ENCODE results near the gene ZNF791. TPM values are rescaled to one million over a fixed set of nuclear protein-coding genes. Genes with fewer than 3 reads are reported as not detected.
"Not testable (repeated sequence)": the region's sequence is repeated elsewhere in the genome, so short reads cannot be mapped to it uniquely, and the experiment has no call there.

Gene ZNF791
- total and polyA plus RNA-seq, 8 donors, result 4.7 to 33.0 (median 18.4) TPM

- no peak overlapping the region for H3K27ac ChIP-seq
- no peak for TF ChIP-seq POLR2A (IDR thresholded peaks at IDR 0.05)
- TF ChIP-seq CTCF (IDR thresholded peaks at IDR 0.05), result no peak
- no peak for TF ChIP-seq POLR2AphosphoS5 (IDR thresholded peaks at IDR 0.05)
- TF ChIP-seq EP300 (IDR thresholded peaks at IDR 0.05), result no peak
- H3K4me1 ChIP-seq, result peaks cover 8 to 27% (median 19%) of the 10 kb centered on the region in 4 donors
- 92 to 100% (median 95%) methylated on average over 1 of the region's 1 CpG for WGBS, 5 donors
- H3K9me3 ChIP-seq, result no peaks in the 10 kb centered on the region
- peaks cover 11 to 69% (median 61%) of the 10 kb centered on the region in 4 donors for H3K36me3 ChIP-seq
- no peak for DNase-seq
- intact Hi-C loops (cut with DNase I; ENCODE audit: low total_unique reads), result no loop called here
- no peaks in the 10 kb centered on the region for H3K27me3 ChIP-seq
- H3K4me3 ChIP-seq, result no peak overlapping the region
These were observed 3.9 kb upstream of the ZNF791 start for GRCh38 chr19:12606796-12607195.

DNA sequence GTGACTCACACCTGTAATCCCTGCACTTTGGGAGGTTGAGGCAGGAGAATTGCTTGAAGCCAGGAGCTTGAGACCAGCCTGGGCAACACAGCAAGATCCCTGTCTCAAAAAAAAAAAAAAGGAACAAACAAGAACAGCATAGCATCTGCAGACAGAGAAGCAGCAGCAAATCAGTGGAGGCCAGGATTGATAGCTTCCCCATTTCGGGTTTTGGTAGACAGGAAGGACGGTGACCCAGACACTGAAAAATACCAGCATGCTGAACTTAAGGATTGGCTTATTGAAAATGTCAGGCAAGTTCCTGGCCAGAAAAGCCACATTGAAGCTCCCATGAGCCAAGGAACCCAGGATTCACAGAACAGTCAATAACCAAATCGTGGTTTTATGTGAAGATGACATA, 3.1 kb upstream of the ZNF791 start:
- Histone ChIP-seq H3K4me1 (peaks cover 16 to 36% (median 27%) of the 10 kb centered on the region in 4 donors), H3K9me3 (no peaks in the 10 kb centered on the region), H3K36me3 (peaks cover 8 to 69% (median 56%) of the 10 kb centered on the region in 4 donors), H3K27ac (no peak overlapping the region), H3K27me3 (no peaks in the 10 kb centered on the region), H3K4me3 (no peak overlapping the region)
- WGBS, 5 donors, result 86 to 98% (median 92%) methylated on average over 3 of the region's 3 CpGs
- intact Hi-C loops (cut with DNase I; ENCODE audit: low total_unique reads), result no loop called here
- DNase-seq, result no peak
- TF ChIP-seq POLR2A (IDR thresholded peaks at IDR 0.05) (no peak), POLR2AphosphoS5 (IDR thresholded peaks at IDR 0.05) (no peak), EP300 (IDR thresholded peaks at IDR 0.05) (no peak), CTCF (IDR thresholded peaks at IDR 0.05) (no peak)

- 0 to 1% (median 0%) methylated on average over 10 of the region's 10 CpGs for WGBS, 5 donors
- H3K27ac ChIP-seq, result peak overlapping the region; percentile 91 to 100 (median 99)
- no peaks in the 10 kb centered on the region for H3K27me3 ChIP-seq
- peak; percentile 44 to 55 (median 49) for TF ChIP-seq POLR2AphosphoS5 (IDR thresholded peaks at IDR 0.05)
- TF ChIP-seq EP300 (IDR thresholded peaks at IDR 0.05), result no peak
- no peak for TF ChIP-seq CTCF (IDR thresholded peaks at IDR 0.05)
- peaks cover 26 to 73% (median 60%) of the 10 kb centered on the region in 4 donors for H3K4me1 ChIP-seq
- DNase-seq, result peak; percentile 74 to 94
- intact Hi-C loops (cut with DNase I; ENCODE audit: low total_unique reads), result no loop called here
- peak overlapping the region; percentile 77 to 99 (median 88) for H3K4me3 ChIP-seq
- H3K9me3 ChIP-seq, result no peaks in the 10 kb centered on the region
- H3K36me3 ChIP-seq, result peaks cover 5 to 69% (median 53%) of the 10 kb centered on the region in 4 donors
These were observed 610 bp downstream of the ZNF791 start for GRCh38 chr19:12611361-12611699.

DNA sequence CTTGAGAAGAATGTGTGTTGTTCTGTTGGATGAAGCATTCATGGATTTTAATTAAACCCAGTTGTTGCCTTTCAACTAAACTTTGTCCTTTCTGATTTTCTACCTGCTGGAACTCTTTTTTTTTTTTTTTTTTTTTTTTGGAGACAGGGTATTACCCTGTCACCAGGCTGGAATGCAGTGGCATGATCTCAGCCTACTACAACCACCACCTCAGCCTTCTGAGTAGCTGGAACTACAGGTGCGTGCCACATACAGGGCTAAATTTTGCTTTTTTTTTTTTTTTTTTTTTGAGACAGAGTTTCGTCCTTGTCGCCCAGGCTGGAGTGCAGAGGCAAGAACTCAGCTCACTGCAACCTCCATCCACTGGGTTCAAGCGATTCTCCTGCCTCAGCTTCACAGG, 6.9 kb downstream of the ZNF791 start:
- Histone ChIP-seq H3K27ac (no peak overlapping the region), H3K27me3 (no peaks in the 10 kb centered on the region), H3K9me3 (no peaks in the 10 kb centered on the region), H3K36me3 (peaks cover 0 to 44% (median 33%) of the 10 kb centered on the region in 4 donors), H3K4me3 (no peak overlapping the region), H3K4me1 (peaks cover 9 to 77% (median 57%) of the 10 kb centered on the region in 4 donors)
- TF ChIP-seq CTCF (IDR thresholded peaks at IDR 0.05) (no peak), POLR2AphosphoS5 (IDR thresholded peaks at IDR 0.05) (no peak), EP300 (IDR thresholded peaks at IDR 0.05) (no peak), POLR2A (IDR thresholded peaks at IDR 0.05) (no peak)
- 78 to 93% (median 82%) methylated on average over 4 of the region's 4 CpGs for WGBS, 5 donors
- intact Hi-C loops (cut with DNase I; ENCODE audit: low total_unique reads), result no loop called here
- no peak for DNase-seq

DNA sequence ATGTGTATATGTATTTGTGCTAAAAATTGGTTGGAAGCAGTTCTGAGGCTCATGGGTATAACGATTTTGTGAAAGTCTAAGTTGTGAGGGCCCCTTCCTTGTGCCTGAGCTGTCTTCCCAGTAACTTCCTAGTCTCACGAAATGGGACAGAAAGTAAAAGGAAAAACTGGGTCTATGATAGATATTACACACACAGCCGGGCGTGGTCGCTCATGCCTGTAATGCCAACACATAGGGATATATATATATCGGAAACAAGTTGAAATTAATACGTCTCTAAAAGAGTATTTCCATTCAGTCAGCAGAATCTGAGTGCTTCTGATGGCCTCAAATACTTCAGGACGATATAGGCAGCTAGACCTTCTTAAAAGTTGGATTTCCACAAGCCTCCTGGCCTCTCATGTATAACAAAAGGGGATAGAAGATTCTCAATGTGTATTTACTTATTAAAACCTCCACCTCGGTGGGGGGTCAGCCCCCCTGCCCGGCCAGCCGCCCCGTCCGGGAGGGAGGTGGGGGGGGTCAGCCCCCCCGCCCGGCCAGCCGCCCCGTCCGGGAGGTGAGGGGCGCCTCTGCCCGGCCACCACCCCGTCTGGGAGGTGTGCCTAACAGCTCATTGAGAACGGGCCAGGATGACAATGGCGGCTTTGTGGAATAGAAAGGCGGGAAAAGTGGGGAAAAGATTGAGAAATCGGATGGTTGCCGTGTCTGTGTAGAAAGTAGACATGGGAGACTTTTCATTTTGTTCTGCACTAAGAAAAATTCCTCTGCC, 10.7 kb downstream of the ZNF791 start:
- peaks cover 27 to 39% (median 35%) of the 10 kb centered on the region in 4 donors for H3K36me3 ChIP-seq
- 61 to 93% (median 71%) methylated on average over 13 to 26 of the region's 26 CpGs for WGBS, 5 donors
- intact Hi-C loops (cut with DNase I; ENCODE audit: low total_unique reads); H3K27me3 ChIP-seq; H3K9me3 ChIP-seq; H3K27ac ChIP-seq; H3K4me3 ChIP-seq; DNase-seq: not testable (repeated sequence)
- H3K4me1 ChIP-seq, result peaks cover 0 to 51% (median 27%) of the 10 kb centered on the region in 4 donors

Measured in stomach (tissue), 9 donors.